Gastroesophageal sphincter (tissue), 4 donors: Measurements from ENCODE around the gene ILK. TPM values are rescaled to one million over a fixed set of nuclear protein-coding genes. Genes with fewer than 3 reads are reported as not detected.

Experiments
- ATAC-seq: fragments of 150-250 bp; one replicate; pipeline ENCODE4 v1.9.1; 2016; ENCODE audit warnings: mild to moderate bottlenecking, moderate library complexity
- H3K27ac ChIP-seq, 4 donors: fragments of 200-600 bp; sonication (generic) in 3 of 4; 1 replicate in 3 of 4; 2 replicates in 1 of 4; pipeline ENCODE4 v1.5.1; 2016 to 2019
- H3K27me3 ChIP-seq: fragments of 200-600 bp; sonication (generic); one replicate; pipeline ENCODE4 v1.5.1; 2019
- H3K36me3 ChIP-seq, 2 donors: fragments of 200-600 bp; sonication (generic); one replicate each; pipeline ENCODE4 v1.5.1; 2019; ENCODE audit warnings: control low read depth in 1 of 2
- H3K4me1 ChIP-seq, 3 donors: fragments of 200-600 bp; sonication (generic); 1 replicate in 2 of 3; 2 replicates in 1 of 3; pipeline ENCODE4 v1.5.1; 2016 to 2019; ENCODE audit warnings: control low read depth in 2 of 3
- H3K4me3 ChIP-seq, 2 donors: fragments of 200-600 bp; sonication (generic); one replicate each; pipeline ENCODE4 v1.5.1; 2019; ENCODE audit warnings: mild to moderate bottlenecking in 1 of 2, moderate library complexity in 1 of 2
- H3K9me3 ChIP-seq, 3 donors: fragments of 200-600 bp; sonication (generic); one replicate each; pipeline ENCODE4 v1.5.1; 2017 to 2019; ENCODE audit warnings: control low read depth in 2 of 3
- CTCF ChIP-seq, 4 experiments: fragments of 200-600 bp in 2 of 4; fragments of 450-650 bp in 2 of 4; sonication (generic) in 1 of 4; IDR thresholded peaks; one replicate each; pipeline ENCODE4 v1.5.1; 2017 to 2019; ENCODE audit warnings: antibody characterized with exemption in 4 of 4, mild to moderate bottlenecking in 2 of 4, moderate library complexity in 2 of 4
- EP300 ChIP-seq: sonication (generic); formaldehyde crosslinking; IDR thresholded peaks from one replicate; pipeline ENCODE4 v1.6.1; 2017; ENCODE audit warnings: antibody characterized with exemption, mild to moderate bottlenecking
- POLR2A ChIP-seq, 2 donors: fragments of 450-650 bp; IDR thresholded peaks; one replicate each; pipeline ENCODE4 v1.6.1; 2017; ENCODE audit warnings: antibody characterized with exemption in 2 of 2, mild to moderate bottlenecking in 2 of 2, moderate library complexity in 1 of 2
- POLR2AphosphoS5 ChIP-seq: sonication (generic); formaldehyde crosslinking; IDR thresholded peaks from one replicate; pipeline ENCODE4 v1.6.1; 2017; ENCODE audit warnings: antibody characterized with exemption
- WGBS, 2 donors: methylation state at CpG; one replicate each; pipeline ENCODE4 v1.1.5; 2018; ENCODE audit warnings: low coverage in 1 of 2; 5-methylcytosine and 5-hydroxymethylcytosine counted together
- total RNA-seq, 4 donors: library from RNA; depleted of rRNA; stranded (reverse); fragments of >200 nt; gene quantifications; one replicate each; pipeline ENCODE4 v1.1.0, GENCODE V29; 2016

Gene ILK
- total RNA-seq, 4 donors from 2014 or later: 395 to 658 (median 466) TPM

DNA sequence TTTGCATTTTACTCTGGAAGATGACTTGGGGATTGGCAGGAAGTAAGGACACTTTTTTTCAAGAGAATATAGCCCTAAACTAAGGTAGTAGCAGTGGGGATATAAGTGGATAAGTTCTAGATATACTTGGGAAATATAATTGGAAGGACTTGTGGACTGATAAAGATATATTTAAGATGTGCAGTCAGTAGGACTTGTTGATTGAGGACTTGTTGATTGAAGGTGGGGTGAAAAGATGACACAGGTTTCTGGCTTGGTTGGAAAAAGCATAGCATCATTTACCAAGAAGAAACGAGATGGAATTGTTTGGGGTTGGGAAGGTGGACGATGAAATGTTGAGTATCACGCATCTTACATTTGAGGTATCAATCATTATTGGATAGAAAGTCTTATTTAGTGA lies 9.9 kb downstream of the ILK start:
- 89 to 92% methylated on average over 3 of the region's 3 CpGs for WGBS, 2 donors
- no peaks in the 10 kb centered on the region for H3K9me3 ChIP-seq
- TF ChIP-seq POLR2AphosphoS5 (no peak), POLR2A (IDR thresholded peaks at IDR 0.05) (no peak), CTCF (IDR thresholded peaks at IDR 0.05) (no peak), EP300 (no peak)
- peaks cover 4 to 58% of the 10 kb centered on the region in 2 donors for H3K36me3 ChIP-seq
- ATAC-seq: no peak
- H3K27ac ChIP-seq: peak overlapping the region; percentile 75 to 99 (median 98)
- H3K4me1 ChIP-seq: peaks cover 2 to 64% (median 26%) of the 10 kb centered on the region in 3 donors
- H3K27me3 ChIP-seq: no peaks in the 10 kb centered on the region
- H3K4me3 ChIP-seq: no peak overlapping the region

- Histone ChIP-seq H3K27me3 (no peaks in the 10 kb centered on the region), H3K36me3 (peaks cover 0 to 48% of the 10 kb centered on the region in 2 donors), H3K27ac (peak overlapping the region in 3 of 4 donors; percentile 98 to 99 (median 99)), H3K4me1 (peaks cover 2 to 59% (median 21%) of the 10 kb centered on the region in 3 donors), H3K9me3 (no peaks in the 10 kb centered on the region), H3K4me3 (no peak overlapping the region)
- TF ChIP-seq POLR2AphosphoS5 (no peak), EP300 (no peak), POLR2A (IDR thresholded peaks at IDR 0.05) (no peak), CTCF (IDR thresholded peaks at IDR 0.05) (no peak)
- ATAC-seq: no peak
- 83 to 93% methylated on average over 1 to 2 of the region's 2 CpGs for WGBS, 2 donors
Observed at GRCh38 chr11:6614446-6614845, 10.9 kb downstream of the ILK start.

DNA sequence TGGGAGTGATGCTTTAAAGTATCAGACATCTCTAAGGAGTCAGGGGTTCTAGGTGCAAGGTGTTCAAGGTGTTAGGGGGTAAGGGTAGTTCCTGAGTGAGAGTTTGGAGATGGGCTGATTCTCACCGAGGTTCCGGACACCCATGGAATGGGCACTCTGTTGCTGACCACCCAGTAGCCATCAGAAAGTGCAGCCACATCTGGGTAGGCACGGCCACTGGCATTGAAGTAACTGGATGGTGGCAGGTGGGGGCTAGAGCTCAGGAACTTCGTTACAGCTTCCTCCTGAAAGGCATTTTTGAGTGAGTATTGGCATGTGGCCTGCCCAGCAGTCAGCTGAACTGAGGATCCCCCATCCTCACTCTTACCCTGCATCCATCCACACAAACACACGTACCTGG lies 11.5 kb downstream of the ILK start:
- Histone ChIP-seq H3K36me3 (peaks cover 0 to 42% of the 10 kb centered on the region in 2 donors), H3K27me3 (no peaks in the 10 kb centered on the region), H3K4me1 (peaks cover 2 to 59% (median 21%) of the 10 kb centered on the region in 3 donors), H3K4me3 (no peak overlapping the region), H3K27ac (peak overlapping the region in 2 of 4 donors; percentile 39 to 99), H3K9me3 (no peaks in the 10 kb centered on the region)
- no peak for ATAC-seq
- WGBS, 2 donors: 82 to 86% methylated on average over 2 to 3 of the region's 5 CpGs
- no peak for TF ChIP-seq POLR2A (IDR thresholded peaks at IDR 0.05)
- TF ChIP-seq EP300: no peak
- no peak for TF ChIP-seq CTCF (IDR thresholded peaks at IDR 0.05)
- no peak for TF ChIP-seq POLR2AphosphoS5

- Histone ChIP-seq H3K27me3 (no peaks in the 10 kb centered on the region), H3K9me3 (no peaks in the 10 kb centered on the region), H3K4me1 (peaks cover 0 to 52% (median 15%) of the 10 kb centered on the region in 3 donors), H3K4me3 (no peak overlapping the region), H3K36me3 (peaks cover 0 to 32% of the 10 kb centered on the region in 2 donors), H3K27ac (peak overlapping the region in 2 of 4 donors; percentile 28 to 99)
- TF ChIP-seq EP300: no peak
- no peak for TF ChIP-seq POLR2AphosphoS5
- no peak for TF ChIP-seq CTCF (IDR thresholded peaks at IDR 0.05)
- TF ChIP-seq POLR2A (IDR thresholded peaks at IDR 0.05): no peak
- ATAC-seq: no peak
- WGBS, 2 donors: 89 to 90% methylated on average over 6 to 7 of the region's 9 CpGs
Observed at GRCh38 chr11:6615882-6616585, 12.5 kb downstream of the ILK start.
